Activated T-helper 1 cell treated with anti-CD3 and anti-CD28 coated beads, Interleukin-12 subunit alpha, Interleukin-12 subunit beta, Interleukin-2, Interleukin-4 antibody, amounts not matched to agents 30 ng/mL and 10 ng/mL and 1 ng/mL, durations not matched to agents 14 hours and 24 hours and 36 hours (primary cell): ENCODE measurements around the gene NEIL3. TPM values are rescaled to one million over a fixed set of nuclear protein-coding genes. Genes with fewer than 3 reads are reported as not detected.

Experiments used
- DNase-seq: peaks from one replicate; pipeline ENCODE4 v3.0.0; 2021; ENCODE audit warnings: low spot score
- H3K27ac Mint-ChIP-seq: one replicate; pipeline ENCODE4 v1.8.0; 2021; ENCODE audit warnings: mild to moderate bottlenecking, mixed read lengths
- H3K27me3 Mint-ChIP-seq: one replicate; pipeline ENCODE4 v1.8.0; 2022; ENCODE audit warnings: mild to moderate bottlenecking, moderate library complexity, mixed read lengths; ENCODE audit not compliant: insufficient read depth
- H3K36me3 Mint-ChIP-seq: one replicate; pipeline ENCODE4 v1.8.0; 2021; ENCODE audit warnings: low read depth, mixed read lengths
- H3K4me1 Mint-ChIP-seq: one replicate; pipeline ENCODE4 v1.8.0; 2021; ENCODE audit warnings: low read depth, mixed read lengths
- H3K4me3 Mint-ChIP-seq: one replicate; pipeline ENCODE4 v1.8.0; 2021; ENCODE audit warnings: mild to moderate bottlenecking, moderate library complexity, mixed read lengths
- H3K9me3 Mint-ChIP-seq: one replicate; pipeline ENCODE4 v1.8.0; 2021; ENCODE audit warnings: mixed read lengths
- intact Hi-C: fragments of 100-400 bp; cut with micrococcal nuclease; formaldehyde crosslinking; loops from one replicate; pipeline ENCODE4 v1.15.1; 2024
- total RNA-seq: library from RNA; stranded (reverse); gene quantifications from 2 replicates; pipeline ENCODE4 v1.2.3, GENCODE V29; 2022

Gene NEIL3
- total RNA-seq = 12.9 and 13.6 TPM in 2 replicates

GRCh38 chr4:177309522-177310371, at the start of gene NEIL3:
Gene NEIL3 (plus strand): TSS chr4:177309874. CDS start chr4:177309954, 80 bp downstream.
- no peaks in the 10 kb centered on the region for H3K36me3 Mint-ChIP-seq
- peak; percentile 88 for DNase-seq
- H3K27ac Mint-ChIP-seq = peak within 1 kb of the TSS; percentile 89
- H3K4me3 Mint-ChIP-seq = peak within 1 kb of the TSS; percentile 96
- no peaks in the 10 kb centered on the region for H3K9me3 Mint-ChIP-seq
- H3K27me3 Mint-ChIP-seq = no peaks in the 10 kb centered on the region
- peaks cover 59% of the 10 kb centered on the region for H3K4me1 Mint-ChIP-seq
- intact Hi-C loops = loop anchor here (1.0 to 10.0 kb wide), 11 partner anchors 11 to 1112 kb away; partner anchors contain the start of genes AGA, SPATA4, SPCS3 and VEGFC

- Mint-ChIP-seq H3K4me1 (no peaks in the 10 kb centered on the region), H3K27me3 (peaks cover 8% of the 10 kb centered on the region), H3K9me3 (no peaks in the 10 kb centered on the region), H3K27ac (no peak overlapping the region), H3K36me3 (no peaks in the 10 kb centered on the region), H3K4me3 (no peak overlapping the region)
- no peak for DNase-seq
- intact Hi-C loops = no loop called here
Observed at GRCh38 chr4:177263818-177264217, 45.9 kb upstream of the NEIL3 start.

- no peaks in the 10 kb centered on the region for H3K4me1 Mint-ChIP-seq
- no peak for DNase-seq
- H3K4me3 Mint-ChIP-seq = no peak overlapping the region
- H3K27ac Mint-ChIP-seq = no peak overlapping the region
- H3K27me3 Mint-ChIP-seq = peaks cover 9% of the 10 kb centered on the region
- H3K9me3 Mint-ChIP-seq = no peaks in the 10 kb centered on the region
- intact Hi-C loops = no loop called here
- H3K36me3 Mint-ChIP-seq = no peaks in the 10 kb centered on the region
Observed at GRCh38 chr4:177264788-177265422, 44.8 kb upstream of the NEIL3 start.

DNA sequence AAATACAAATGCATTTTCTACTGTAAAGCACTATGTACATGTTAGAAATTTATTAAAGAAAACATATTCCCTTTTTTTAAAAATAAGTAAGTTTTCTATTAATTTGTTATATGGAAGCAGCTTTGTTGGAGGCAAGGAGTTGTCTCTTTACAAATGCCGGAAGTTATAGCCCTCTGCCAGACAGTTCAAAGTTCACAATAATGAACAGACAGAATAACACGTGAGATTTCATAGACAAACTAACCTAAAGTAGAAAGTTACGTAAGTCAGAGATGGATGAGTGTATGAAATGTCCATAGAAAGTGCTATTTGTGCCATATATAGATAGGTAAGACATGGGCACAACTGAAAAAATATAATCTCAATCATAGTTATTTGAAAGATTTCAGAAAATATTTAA, 43.9 kb upstream of the NEIL3 start:
- Mint-ChIP-seq H3K27ac (no peak overlapping the region), H3K4me3 (no peak overlapping the region), H3K27me3 (peaks cover 5% of the 10 kb centered on the region), H3K9me3 (no peaks in the 10 kb centered on the region), H3K4me1 (no peaks in the 10 kb centered on the region), H3K36me3 (no peaks in the 10 kb centered on the region)
- no peak for DNase-seq
- intact Hi-C loops = no loop called here

DNA sequence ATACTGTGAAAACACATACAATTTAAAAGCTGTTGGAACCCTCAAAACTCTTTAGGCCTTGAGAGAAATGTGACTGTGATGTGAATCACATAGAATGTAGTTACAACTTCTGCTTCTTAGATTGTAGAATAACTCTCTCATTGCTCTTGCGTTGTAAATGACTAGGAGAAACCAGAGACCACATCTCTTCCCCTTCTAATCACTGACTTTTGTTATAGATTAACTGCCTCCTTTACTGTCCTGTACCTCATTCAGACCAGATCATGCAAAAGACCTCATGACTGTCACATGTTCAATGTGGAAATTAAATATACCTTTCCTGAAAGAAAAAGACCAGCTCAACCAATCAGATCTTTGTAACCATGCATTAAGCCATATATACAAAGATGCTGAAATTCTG, 43.2 kb upstream of the NEIL3 start:
- DNase-seq = no peak
- Mint-ChIP-seq H3K27me3 (peaks cover 5% of the 10 kb centered on the region), H3K27ac (no peak overlapping the region), H3K4me1 (no peaks in the 10 kb centered on the region), H3K36me3 (no peaks in the 10 kb centered on the region), H3K9me3 (no peaks in the 10 kb centered on the region), H3K4me3 (no peak overlapping the region)
- intact Hi-C loops = no loop called here

- Mint-ChIP-seq H3K4me1 (no peaks in the 10 kb centered on the region), H3K4me3 (no peak overlapping the region), H3K27ac (no peak overlapping the region), H3K27me3 (peaks cover 5% of the 10 kb centered on the region), H3K9me3 (no peaks in the 10 kb centered on the region), H3K36me3 (no peaks in the 10 kb centered on the region)
- no peak for DNase-seq
- intact Hi-C loops = no loop called here
Observed at GRCh38 chr4:177267911-177268310, 41.8 kb upstream of the NEIL3 start.

DNA sequence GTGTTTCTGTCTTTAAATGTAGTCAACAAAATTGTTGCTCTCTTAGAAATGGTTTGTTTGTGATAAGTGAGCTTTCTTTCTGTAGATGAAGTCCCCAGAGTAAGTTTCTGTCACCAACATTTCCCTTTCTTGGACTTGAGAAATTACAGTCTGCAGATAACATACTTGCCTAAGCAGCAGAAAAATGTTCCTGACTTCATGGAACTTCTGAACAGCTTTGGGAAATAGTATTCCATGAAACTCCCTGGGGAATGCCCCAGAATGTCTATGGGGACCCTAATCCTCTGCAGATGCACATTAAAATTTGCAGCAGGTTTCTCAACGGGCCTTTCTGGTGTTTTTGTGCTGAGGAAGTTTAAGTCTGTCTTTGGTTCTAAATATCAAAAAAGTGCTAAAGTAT, 38.6 kb upstream of the NEIL3 start:
- H3K36me3 Mint-ChIP-seq = no peaks in the 10 kb centered on the region
- peaks cover 5% of the 10 kb centered on the region for H3K27me3 Mint-ChIP-seq
- no peak overlapping the region for H3K27ac Mint-ChIP-seq
- no peaks in the 10 kb centered on the region for H3K4me1 Mint-ChIP-seq
- DNase-seq = no peak
- no peaks in the 10 kb centered on the region for H3K9me3 Mint-ChIP-seq
- intact Hi-C loops = no loop called here
- no peak overlapping the region for H3K4me3 Mint-ChIP-seq

- no peaks in the 10 kb centered on the region for H3K9me3 Mint-ChIP-seq
- H3K4me3 Mint-ChIP-seq = no peak overlapping the region
- DNase-seq = no peak
- H3K27ac Mint-ChIP-seq = no peak overlapping the region
- H3K36me3 Mint-ChIP-seq = no peaks in the 10 kb centered on the region
- intact Hi-C loops = no loop called here
- H3K4me1 Mint-ChIP-seq = no peaks in the 10 kb centered on the region
- peaks cover 5% of the 10 kb centered on the region for H3K27me3 Mint-ChIP-seq
Observed at GRCh38 chr4:177271915-177272766, 37.5 kb upstream of the NEIL3 start.

- Mint-ChIP-seq H3K27ac (no peak overlapping the region), H3K4me1 (no peaks in the 10 kb centered on the region), H3K36me3 (no peaks in the 10 kb centered on the region), H3K4me3 (no peak overlapping the region), H3K27me3 (peaks cover 8% of the 10 kb centered on the region), H3K9me3 (no peaks in the 10 kb centered on the region)
- intact Hi-C loops = no loop called here
- no peak for DNase-seq
Observed at GRCh38 chr4:177275999-177276398, 33.7 kb upstream of the NEIL3 start.

- no peak overlapping the region for H3K4me3 Mint-ChIP-seq
- H3K36me3 Mint-ChIP-seq = no peaks in the 10 kb centered on the region
- H3K27me3 Mint-ChIP-seq = peaks cover 10% of the 10 kb centered on the region
- H3K4me1 Mint-ChIP-seq = no peaks in the 10 kb centered on the region
- no peak overlapping the region for H3K27ac Mint-ChIP-seq
- intact Hi-C loops = no loop called here
- H3K9me3 Mint-ChIP-seq = no peaks in the 10 kb centered on the region
- no peak for DNase-seq
Observed at GRCh38 chr4:177281351-177281909, 28.2 kb upstream of the NEIL3 start.

- intact Hi-C loops = no loop called here
- no peak overlapping the region for H3K27ac Mint-ChIP-seq
- no peak overlapping the region for H3K4me3 Mint-ChIP-seq
- no peaks in the 10 kb centered on the region for H3K36me3 Mint-ChIP-seq
- no peaks in the 10 kb centered on the region for H3K9me3 Mint-ChIP-seq
- no peak for DNase-seq
- no peaks in the 10 kb centered on the region for H3K4me1 Mint-ChIP-seq
- H3K27me3 Mint-ChIP-seq = peaks cover 10% of the 10 kb centered on the region
Observed at GRCh38 chr4:177282284-177282835, 27.3 kb upstream of the NEIL3 start.

- H3K4me3 Mint-ChIP-seq = no peak overlapping the region
- no peaks in the 10 kb centered on the region for H3K4me1 Mint-ChIP-seq
- no peak for DNase-seq
- intact Hi-C loops = no loop called here
- H3K27me3 Mint-ChIP-seq = peaks cover 10% of the 10 kb centered on the region
- H3K27ac Mint-ChIP-seq = no peak overlapping the region
- H3K36me3 Mint-ChIP-seq = no peaks in the 10 kb centered on the region
- no peaks in the 10 kb centered on the region for H3K9me3 Mint-ChIP-seq
Observed at GRCh38 chr4:177283167-177283566, 26.5 kb upstream of the NEIL3 start.
